ENCODE results near the gene TSPAN5.
A peak's percentile ranks its signal among the peaks of the same experiment; 100 is the strongest.
"Not testable (repeated sequence)": the region's sequence is repeated elsewhere in the genome, so short reads cannot be mapped to it uniquely, and the experiment has no call there.

The TSPAN5 gene

DNA sequence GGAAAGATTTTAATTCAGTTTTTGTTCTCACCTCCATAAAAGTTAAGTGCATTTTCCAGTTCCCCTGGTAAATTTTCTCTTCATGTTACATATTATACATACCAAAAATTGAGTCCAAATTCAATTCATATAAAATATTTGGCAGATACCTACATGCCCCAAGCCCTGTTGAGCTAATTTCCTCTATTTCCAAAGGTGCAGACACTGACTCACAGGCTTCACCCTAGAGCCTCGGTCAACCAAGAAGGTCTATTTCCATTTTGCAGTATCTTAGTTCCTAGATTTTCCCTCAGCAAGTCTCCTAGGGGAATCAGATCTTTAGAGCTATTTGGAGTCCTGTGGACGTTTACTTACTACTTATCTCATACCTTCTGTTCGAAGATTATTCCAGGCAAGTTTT lies 174.4 kb downstream of the TSPAN5 start:
- ATAC-seq = no peak

DNA sequence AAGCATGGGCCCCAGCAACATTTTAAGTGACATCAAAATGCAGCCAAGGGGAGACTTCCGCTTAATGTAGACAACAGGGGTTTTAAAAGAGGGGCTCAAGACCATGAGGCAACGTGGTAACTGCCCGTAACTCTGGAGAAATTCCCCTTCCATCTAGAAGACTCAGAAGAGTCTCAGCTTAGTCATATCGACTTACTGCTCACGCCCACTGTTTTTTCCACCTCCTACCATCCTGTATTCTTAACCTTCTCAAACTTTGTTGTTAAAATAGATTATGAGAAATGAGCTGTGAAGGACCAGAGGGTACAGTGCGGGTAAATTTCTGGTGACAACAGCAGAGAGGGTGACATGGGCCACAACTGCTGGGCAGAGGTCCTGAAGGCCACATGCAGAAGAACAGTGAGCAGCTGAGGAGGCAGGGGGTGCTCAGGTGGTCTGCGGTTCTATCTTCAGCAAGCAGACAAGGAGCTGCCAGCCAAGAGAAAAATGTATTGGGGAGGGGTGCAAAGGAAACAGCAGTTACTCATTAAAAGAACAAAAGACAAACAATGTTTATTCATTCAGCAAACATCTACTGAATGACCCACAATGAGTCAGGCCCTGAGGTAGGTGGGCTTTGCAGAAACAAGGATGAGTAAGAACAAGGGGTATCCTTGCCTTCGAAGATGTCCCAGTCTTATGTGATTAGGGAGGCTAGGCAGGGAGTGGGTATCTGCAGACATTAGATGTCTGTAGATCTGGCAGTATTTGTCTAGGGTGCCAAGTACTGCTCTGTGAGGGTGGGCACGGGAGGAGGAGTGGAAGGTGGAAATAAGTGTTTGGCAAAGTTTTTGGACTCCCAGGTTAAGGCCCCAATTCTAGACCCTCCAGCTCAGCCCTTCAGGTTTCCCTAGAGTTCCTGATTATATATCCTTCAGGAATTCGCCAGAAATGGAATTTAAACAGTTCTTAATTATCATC lies 175.3 kb downstream of the TSPAN5 start:
- ATAC-seq = peak; percentile 81 to 90

GRCh38 chr4:98482503-98482846 lies 175.9 kb downstream of the TSPAN5 start:
- no peak for ATAC-seq

GRCh38 chr4:98481167-98481566 lies 177.2 kb downstream of the TSPAN5 start:
- no peak for ATAC-seq

DNA sequence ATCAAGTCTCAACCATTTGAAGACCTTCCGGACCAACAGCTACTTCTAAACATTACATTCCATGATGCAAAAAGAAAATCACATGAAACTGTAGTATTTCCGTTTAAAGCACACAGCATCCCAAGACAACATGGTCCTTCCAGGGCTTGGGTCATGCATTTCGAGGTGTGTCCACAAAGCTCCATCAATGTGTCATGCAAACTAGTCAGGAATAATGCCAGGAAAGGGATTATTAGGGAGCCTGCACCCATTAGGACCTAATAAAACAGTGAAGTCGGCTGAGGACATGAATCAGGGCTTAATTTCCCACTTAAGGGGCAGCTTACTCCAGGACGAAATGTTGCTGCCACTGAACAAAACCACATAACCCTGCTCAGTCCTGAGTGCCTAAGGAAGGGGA lies 177.9 kb downstream of the TSPAN5 start:
- no peak for ATAC-seq

- ATAC-seq = not testable (repeated sequence)
Measured at GRCh38 chr4:98479590-98479989, 178.8 kb downstream of the TSPAN5 start.

DNA sequence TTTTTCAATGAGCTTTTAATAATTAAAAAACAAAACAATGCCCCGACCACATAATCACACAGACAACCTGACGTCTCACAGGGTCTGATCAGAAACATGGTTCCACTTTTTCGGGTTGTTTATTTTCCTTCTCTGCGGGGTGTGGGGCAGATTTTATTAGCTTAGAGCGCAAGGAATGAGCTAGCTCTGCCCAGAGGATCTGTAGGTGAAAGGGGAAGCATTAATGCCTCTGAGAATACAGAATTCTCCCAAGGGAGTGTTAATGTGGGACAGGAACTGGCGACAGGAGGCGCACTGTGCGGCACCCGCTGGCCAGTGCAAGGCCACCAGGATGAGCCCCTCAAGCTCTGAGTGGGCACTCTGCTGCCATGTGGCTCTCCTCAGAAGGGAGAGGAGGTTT lies 181.5 kb downstream of the TSPAN5 start:
- no peak for ATAC-seq

GRCh38 chr4:98474408-98474844 lies 184.0 kb downstream of the TSPAN5 start:
- ATAC-seq = peak; percentile 17 to 41

- ATAC-seq = no peak
Measured at GRCh38 chr4:98473046-98473445, 185.4 kb downstream of the TSPAN5 start.

DNA sequence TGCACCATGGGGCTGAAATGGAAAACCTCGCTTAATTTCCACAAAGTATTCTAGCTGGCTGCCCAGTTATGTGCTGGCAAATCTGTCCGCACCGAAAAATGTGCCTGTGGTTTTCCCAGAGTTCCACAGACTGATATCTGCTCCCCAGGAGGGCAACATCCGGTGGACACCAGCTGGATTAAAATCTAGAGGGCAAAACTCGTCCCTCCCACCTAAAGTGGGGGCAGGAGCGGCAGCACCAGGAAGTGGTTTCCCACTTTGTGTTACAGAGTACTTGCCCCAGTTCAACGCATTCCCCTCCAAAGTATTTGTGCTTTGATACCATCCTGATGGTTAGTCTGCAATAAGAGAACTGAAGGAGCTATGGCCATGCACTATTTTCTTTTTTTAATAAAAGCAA lies 187.6 kb downstream of the TSPAN5 start:
- ATAC-seq = no peak

- ATAC-seq = no peak
Measured at GRCh38 chr4:98470366-98470765, 188.0 kb downstream of the TSPAN5 start.

GRCh38 chr4:98469771-98470170 lies 188.6 kb downstream of the TSPAN5 start:
- ATAC-seq = no peak

DNA sequence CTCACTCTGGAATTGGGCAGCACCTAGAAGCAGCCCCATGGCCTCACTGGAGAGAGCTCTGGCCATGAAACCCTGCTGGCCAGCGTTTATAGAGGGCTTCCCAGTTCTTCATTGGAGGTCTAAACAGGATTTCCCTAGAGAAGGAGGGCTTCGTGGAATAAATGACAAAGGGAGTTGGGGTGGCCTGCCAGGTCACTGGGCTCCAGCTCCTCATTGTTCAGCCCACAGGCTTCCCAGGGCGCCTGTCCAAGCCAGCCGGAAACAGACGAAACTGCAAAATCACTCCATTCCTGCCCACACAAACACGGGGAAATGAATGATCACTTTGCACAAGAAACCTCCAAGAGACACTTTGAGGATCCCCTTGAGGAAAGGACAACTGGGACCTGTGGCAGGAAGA lies 189.7 kb downstream of the TSPAN5 start:
- no peak for ATAC-seq

DNA sequence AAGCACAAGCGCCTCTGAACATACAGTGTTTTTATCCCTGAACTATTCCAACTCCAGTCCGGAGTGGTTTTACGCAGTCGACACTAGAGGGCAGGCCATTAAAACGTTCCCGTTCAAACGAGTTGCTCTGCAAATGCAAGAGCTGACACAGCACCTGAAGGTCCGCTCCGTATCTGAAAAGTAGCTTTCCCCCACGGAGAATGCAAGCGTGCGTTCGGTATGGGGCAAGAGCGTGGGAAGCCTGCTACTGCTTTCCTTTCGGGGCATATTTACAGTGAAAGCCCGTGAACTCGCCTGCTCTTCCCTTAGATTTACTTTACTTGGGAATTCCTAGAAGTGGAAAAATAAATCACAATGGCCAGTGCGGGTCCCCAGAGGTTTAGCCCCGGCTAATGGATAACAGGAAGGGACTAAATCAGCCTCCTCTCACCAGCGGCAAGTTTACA lies 190.8 kb downstream of the TSPAN5 start:
- ATAC-seq = peak; percentile 85 to 90

- no peak for ATAC-seq
Measured at GRCh38 chr4:98466868-98467599, 191.4 kb downstream of the TSPAN5 start.

- ATAC-seq = no peak
Measured at GRCh38 chr4:98462487-98462886, 195.9 kb downstream of the TSPAN5 start.

- not testable (repeated sequence) for ATAC-seq
Measured at GRCh38 chr4:98461121-98461865, 197.1 kb downstream of the TSPAN5 start.

- ATAC-seq = not testable (repeated sequence)
Measured at GRCh38 chr4:98457422-98457821, 201.0 kb downstream of the TSPAN5 start.

GRCh38 chr4:98452091-98452490 lies 206.3 kb downstream of the TSPAN5 start:
- ATAC-seq = no peak

- ATAC-seq = no peak
Measured at GRCh38 chr4:98448908-98449307, 209.5 kb downstream of the TSPAN5 start.

- no peak for ATAC-seq
Measured at GRCh38 chr4:98447648-98448047, 210.8 kb downstream of the TSPAN5 start.

DNA sequence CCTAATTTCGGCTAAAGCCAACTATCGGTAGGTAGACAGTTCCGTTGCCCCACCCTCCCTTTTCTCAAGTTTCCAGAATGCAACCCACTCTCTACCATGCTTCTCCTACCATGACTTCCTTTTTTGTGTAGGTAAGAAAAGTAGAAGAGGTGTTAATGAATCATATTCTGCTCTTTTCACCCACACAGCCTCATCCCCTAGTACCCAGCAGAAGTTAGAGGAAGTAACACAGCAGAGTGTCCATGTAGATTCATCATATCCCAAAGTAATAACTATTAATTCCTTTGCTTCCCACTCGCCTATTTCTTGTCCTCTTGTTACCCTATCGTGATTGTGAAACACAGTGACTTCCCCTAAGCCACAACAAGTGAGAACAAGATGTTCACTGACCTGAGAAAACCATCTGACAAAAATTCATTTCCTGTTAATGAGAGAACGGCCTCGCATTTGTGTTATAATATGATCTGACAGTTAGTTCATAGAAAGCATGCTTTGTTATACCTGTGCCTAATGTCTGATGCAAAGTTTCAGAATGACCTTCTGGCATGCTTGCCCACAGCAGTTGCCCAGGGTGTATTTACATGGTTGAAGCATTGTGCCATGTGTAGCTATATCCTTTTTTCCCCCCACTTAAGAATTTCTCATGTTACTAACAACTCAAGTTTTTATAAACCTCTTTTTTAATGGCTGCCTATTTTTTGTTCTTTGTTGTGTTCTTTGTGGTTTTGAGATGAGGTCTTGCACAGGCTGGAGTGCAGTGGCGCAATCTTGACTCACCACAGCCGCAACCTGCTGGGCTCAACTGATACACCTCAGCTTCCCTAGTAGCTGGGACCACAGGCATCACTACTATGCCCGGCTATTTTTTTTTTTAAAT lies 211.7 kb downstream of the TSPAN5 start:
- peak; percentile 93 to 95 for ATAC-seq
